HepG2 (cell line): ENCODE measurements around the gene KCTD13. TPM values are rescaled to one million over a fixed set of nuclear protein-coding genes. Genes with fewer than 3 reads are reported as not detected.
A peak's percentile ranks its signal among the peaks of the same experiment; 100 is the strongest.

Experiments
- EHMT2 ChIP-seq: fragments of 200-600 bp; sonication (generic); IDR thresholded peaks from 2 replicates; pipeline ENCODE4 v1.7.0; 2017; ENCODE audit warnings: antibody characterized with exemption, low read depth, low read length, borderline replicate concordance
- HMGA1 ChIP-seq: sonication (generic); formaldehyde crosslinking; conservative IDR thresholded peaks from 2 replicates; pipeline ENCODE4 v1.4.0; 2020; ENCODE audit warnings: missing genetic modification reagents
- NFYB ChIP-seq: sonication (generic); formaldehyde crosslinking; IDR thresholded peaks from 2 replicates; pipeline ENCODE4 v1.4.0; 2020; ENCODE audit warnings: missing genetic modification reagents
- SP1 ChIP-seq, 2 experiments: fragments of 450-650 bp in 1 of 2; sonication (generic) in 1 of 2; formaldehyde crosslinking in 1 of 2; IDR thresholded peaks; 2 replicates each; pipeline versions ENCODE4 v1.4.0 to v1.6.1; 2016 to 2020; ENCODE audit warnings: missing genetic modification reagents in 1 of 2
- SP4 ChIP-seq: sonication (generic); formaldehyde crosslinking; IDR thresholded peaks from 2 replicates; pipeline ENCODE4 v1.8.1; 2023; ENCODE audit warnings: mild to moderate bottlenecking, missing genetic modification reagents
- ZFY ChIP-seq: sonication (generic); formaldehyde crosslinking; IDR thresholded peaks from 2 replicates; pipeline ENCODE4 v1.4.0; 2020; ENCODE audit warnings: missing genetic modification reagents
- ZNF10 ChIP-seq: sonication (generic); formaldehyde crosslinking; IDR thresholded peaks from 2 replicates; pipeline ENCODE4 v1.4.0; 2020; ENCODE audit warnings: mild to moderate bottlenecking, low read depth, missing genetic modification reagents, borderline replicate concordance
- ZNF263 ChIP-seq: sonication (generic); formaldehyde crosslinking; IDR thresholded peaks from 2 replicates; pipeline ENCODE4 v1.4.0; 2020; ENCODE audit warnings: missing genetic modification reagents
- ZNF333 ChIP-seq: sonication (generic); formaldehyde crosslinking; IDR thresholded peaks from 2 replicates; pipeline ENCODE4 v1.4.0; 2020; ENCODE audit warnings: mild to moderate bottlenecking, missing genetic modification reagents, borderline replicate concordance
- ZNF558 ChIP-seq: sonication (generic); formaldehyde crosslinking; IDR thresholded peaks from 2 replicates; pipeline ENCODE4 v1.9.0; 2022; ENCODE audit warnings: mild to moderate bottlenecking, missing genetic modification reagents, borderline replicate concordance
- ZNF777 ChIP-seq: sonication (generic); formaldehyde crosslinking; IDR thresholded peaks from 2 replicates; pipeline ENCODE4 v1.4.0; 2020; ENCODE audit warnings: missing genetic modification reagents
- polyA plus RNA-seq, 8 experiments: library from polyadenylated mRNA; depleted of rRNA in 3 of 8; stranded (reverse) in 7 of 8; unstranded in 1 of 8; fragments of >200 nt; fragmentation: Illumina TruSeq in 4 of 8; extraction: Trizol in 4 of 8; gene quantifications; 2 replicates each; pipeline versions ENCODE4 v1.2.1 to v1.2.3, GENCODE V29; 2011 to 2016; ENCODE audit warnings: low read depth in 4 of 8, missing spikeins in 1 of 8, mixed read lengths in 1 of 8; ENCODE audit not compliant: insufficient read depth in 1 of 8
- total RNA-seq, 5 experiments: library from RNA; depleted of rRNA; stranded (reverse); fragments of >200 nt; fragmentation: Illumina TruSeq; extraction: Trizol; gene quantifications; 2 replicates each; pipeline ENCODE4 v1.2.3, GENCODE V29; 2016; ENCODE audit warnings: low read depth in 1 of 5
- TF ChIP-seq, protein P1 (sequence below), 2 experiments: fragments of 450-650 bp in 1 of 2; sonication (generic) in 1 of 2; formaldehyde crosslinking; IDR thresholded peaks; 2 replicates each; pipeline versions ENCODE4 v1.5.0 to v1.8.0; 2020 to 2022; ENCODE audit warnings: mild to moderate bottlenecking in 1 of 2, missing genetic modification reagents in 1 of 2
- TF ChIP-seq, protein P2 (sequence below): sonication (generic); formaldehyde crosslinking; IDR thresholded peaks from 2 replicates; pipeline ENCODE4 v1.5.0; 2020; ENCODE audit warnings: mild to moderate bottlenecking, missing genetic modification reagents, borderline replicate concordance
- TF ChIP-seq, protein P3 (sequence below): sonication (generic); formaldehyde crosslinking; IDR thresholded peaks from 2 replicates; pipeline ENCODE4 v1.4.0; 2020; ENCODE audit warnings: missing genetic modification reagents
- TF ChIP-seq, protein P4 (sequence below): sonication (generic); formaldehyde crosslinking; IDR thresholded peaks from 2 replicates; pipeline ENCODE4 v1.4.0; 2020; ENCODE audit warnings: missing genetic modification reagents, mild to moderate bottlenecking, borderline replicate concordance

Gene KCTD13
- total and polyA plus RNA-seq, 2 of the 13 experiments (the other 11 are each of a cell fraction or from before 2014, with no cell fraction given): 6.3 to 14.7 TPM

DNA sequence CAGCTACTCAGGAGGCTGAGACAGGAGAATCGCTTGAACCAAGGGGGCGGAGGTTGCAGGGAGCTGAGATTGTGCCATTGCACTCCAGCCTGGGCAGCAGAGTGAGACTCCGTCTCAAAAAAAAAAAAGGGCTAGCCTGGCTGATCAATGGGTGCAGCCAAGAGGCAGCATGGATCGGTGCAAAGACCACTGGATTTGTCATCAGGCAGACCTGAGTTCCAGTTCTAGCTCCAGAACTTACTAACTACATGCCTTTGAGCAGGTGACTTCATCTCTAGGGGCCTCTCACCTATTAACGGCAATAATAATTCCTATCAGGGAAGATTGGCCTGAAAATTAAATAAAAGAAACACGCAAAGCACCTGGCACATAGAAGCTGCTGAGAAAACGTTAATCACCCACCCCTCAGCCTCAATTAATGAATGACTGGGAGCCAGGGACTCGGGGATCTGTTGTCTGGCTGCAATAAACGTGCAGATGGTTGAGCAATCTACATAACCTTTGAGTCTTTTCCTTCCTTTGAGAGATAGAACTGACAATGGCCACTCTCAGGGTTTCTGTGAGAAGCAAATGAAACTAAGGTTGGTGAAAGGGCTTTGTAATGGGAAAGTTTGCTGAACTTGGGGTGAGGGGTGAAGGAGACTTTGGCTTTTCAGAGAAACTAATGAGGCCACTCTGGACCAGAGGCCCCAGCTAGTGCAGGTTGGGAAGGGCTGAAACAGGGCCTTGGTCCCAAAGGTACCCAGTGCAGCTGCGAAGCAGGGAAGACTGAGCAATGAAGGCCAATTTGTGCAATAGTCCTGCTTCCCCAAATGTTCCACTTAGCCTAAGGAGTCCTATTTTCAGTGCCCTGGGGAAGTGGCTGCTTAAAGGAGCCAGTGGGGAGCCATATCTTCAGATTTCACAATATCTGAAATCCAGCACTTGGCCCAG lies 34.2 kb downstream of the KCTD13 start (continued):
- TF ChIP-seq ZNF263 (CRISPR knock-in tag) (peak; percentile 27; the same call in 1 of the 2 replicates), ZNF10 (CRISPR knock-in tag) (no peak), SP4 (CRISPR knock-in tag) (peak; percentile 74), ZNF333 (0 out of 2 replicates have a peak, but pooled peaks have one; percentile 8), ZNF777 (CRISPR knock-in tag) (no peak), NFYB (peak; percentile 8; the same call in 1 of the 2 replicates), SP1 (IDR thresholded peaks at IDR 0.05) (no peak), SP1 (CRISPR knock-in tag; IDR thresholded peaks at IDR 0.05) (no peak), HMGA1 (CRISPR knock-in tag) (no peak), ZNF558 (no peak), EHMT2 (peak; percentile 84; the same call in 1 of the 2 replicates), ZFY (peak; percentile 68)
- TF ChIP-seq, protein P1, sequence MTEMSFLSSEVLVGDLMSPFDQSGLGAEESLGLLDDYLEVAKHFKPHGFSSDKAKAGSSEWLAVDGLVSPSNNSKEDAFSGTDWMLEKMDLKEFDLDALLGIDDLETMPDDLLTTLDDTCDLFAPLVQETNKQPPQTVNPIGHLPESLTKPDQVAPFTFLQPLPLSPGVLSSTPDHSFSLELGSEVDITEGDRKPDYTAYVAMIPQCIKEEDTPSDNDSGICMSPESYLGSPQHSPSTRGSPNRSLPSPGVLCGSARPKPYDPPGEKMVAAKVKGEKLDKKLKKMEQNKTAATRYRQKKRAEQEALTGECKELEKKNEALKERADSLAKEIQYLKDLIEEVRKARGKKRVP (CRISPR knock-in tag; IDR thresholded peaks at IDR 0.05): peak in 1 of 2 experiments; percentile 20; a peak in 1 of 4 replicates
- TF ChIP-seq, protein P2, sequence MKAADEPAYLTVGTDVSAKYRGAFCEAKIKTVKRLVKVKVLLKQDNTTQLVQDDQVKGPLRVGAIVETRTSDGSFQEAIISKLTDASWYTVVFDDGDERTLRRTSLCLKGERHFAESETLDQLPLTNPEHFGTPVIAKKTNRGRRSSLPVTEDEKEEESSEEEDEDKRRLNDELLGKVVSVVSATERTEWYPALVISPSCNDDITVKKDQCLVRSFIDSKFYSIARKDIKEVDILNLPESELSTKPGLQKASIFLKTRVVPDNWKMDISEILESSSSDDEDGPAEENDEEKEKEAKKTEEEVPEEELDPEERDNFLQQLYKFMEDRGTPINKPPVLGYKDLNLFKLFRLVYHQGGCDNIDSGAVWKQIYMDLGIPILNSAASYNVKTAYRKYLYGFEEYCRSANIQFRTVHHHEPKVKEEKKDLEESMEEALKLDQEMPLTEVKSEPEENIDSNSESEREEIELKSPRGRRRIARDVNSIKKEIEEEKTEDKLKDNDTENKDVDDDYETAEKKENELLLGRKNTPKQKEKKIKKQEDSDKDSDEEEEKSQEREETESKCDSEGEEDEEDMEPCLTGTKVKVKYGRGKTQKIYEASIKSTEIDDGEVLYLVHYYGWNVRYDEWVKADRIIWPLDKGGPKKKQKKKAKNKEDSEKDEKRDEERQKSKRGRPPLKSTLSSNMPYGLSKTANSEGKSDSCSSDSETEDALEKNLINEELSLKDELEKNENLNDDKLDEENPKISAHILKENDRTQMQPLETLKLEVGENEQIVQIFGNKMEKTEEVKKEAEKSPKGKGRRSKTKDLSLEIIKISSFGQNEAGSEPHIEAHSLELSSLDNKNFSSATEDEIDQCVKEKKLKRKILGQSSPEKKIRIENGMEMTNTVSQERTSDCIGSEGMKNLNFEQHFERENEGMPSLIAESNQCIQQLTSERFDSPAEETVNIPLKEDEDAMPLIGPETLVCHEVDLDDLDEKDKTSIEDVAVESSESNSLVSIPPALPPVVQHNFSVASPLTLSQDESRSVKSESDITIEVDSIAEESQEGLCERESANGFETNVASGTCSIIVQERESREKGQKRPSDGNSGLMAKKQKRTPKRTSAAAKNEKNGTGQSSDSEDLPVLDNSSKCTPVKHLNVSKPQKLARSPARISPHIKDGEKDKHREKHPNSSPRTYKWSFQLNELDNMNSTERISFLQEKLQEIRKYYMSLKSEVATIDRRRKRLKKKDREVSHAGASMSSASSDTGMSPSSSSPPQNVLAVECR (CRISPR knock-in tag): peak; percentile 37; the same call in 1 of the 2 replicates
- TF ChIP-seq, protein P3, sequence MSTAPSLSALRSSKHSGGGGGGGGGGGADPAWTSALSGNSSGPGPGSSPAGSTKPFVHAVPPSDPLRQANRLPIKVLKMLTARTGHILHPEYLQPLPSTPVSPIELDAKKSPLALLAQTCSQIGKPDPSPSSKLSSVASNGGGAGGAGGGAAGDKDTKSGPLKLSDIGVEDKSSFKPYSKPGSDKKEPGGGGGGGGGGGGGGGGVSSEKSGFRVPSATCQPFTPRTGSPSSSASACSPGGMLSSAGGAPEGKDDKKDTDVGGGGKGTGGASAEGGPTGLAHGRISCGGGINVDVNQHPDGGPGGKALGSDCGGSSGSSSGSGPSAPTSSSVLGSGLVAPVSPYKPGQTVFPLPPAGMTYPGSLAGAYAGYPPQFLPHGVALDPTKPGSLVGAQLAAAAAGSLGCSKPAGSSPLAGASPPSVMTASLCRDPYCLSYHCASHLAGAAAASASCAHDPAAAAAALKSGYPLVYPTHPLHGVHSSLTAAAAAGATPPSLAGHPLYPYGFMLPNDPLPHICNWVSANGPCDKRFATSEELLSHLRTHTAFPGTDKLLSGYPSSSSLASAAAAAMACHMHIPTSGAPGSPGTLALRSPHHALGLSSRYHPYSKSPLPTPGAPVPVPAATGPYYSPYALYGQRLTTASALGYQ (CRISPR knock-in tag): peak; percentile 46; the same call in 1 of the 2 replicates
- TF ChIP-seq, protein P4, sequence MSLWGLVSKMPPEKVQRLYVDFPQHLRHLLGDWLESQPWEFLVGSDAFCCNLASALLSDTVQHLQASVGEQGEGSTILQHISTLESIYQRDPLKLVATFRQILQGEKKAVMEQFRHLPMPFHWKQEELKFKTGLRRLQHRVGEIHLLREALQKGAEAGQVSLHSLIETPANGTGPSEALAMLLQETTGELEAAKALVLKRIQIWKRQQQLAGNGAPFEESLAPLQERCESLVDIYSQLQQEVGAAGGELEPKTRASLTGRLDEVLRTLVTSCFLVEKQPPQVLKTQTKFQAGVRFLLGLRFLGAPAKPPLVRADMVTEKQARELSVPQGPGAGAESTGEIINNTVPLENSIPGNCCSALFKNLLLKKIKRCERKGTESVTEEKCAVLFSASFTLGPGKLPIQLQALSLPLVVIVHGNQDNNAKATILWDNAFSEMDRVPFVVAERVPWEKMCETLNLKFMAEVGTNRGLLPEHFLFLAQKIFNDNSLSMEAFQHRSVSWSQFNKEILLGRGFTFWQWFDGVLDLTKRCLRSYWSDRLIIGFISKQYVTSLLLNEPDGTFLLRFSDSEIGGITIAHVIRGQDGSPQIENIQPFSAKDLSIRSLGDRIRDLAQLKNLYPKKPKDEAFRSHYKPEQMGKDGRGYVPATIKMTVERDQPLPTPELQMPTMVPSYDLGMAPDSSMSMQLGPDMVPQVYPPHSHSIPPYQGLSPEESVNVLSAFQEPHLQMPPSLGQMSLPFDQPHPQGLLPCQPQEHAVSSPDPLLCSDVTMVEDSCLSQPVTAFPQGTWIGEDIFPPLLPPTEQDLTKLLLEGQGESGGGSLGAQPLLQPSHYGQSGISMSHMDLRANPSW: peak; percentile 21; the same call in 1 of the 2 replicates
